KMS-11 (cell line): ENCODE data around the gene TMEM138.

Experiments
- H2AFZ ChIP-seq: fragments of 200-600 bp; sonication (generic); 2 replicates; pipeline ENCODE4 v1.6.1; 2016; ENCODE audit warnings: antibody characterized with exemption, mixed run types, low read depth
- H3K27ac ChIP-seq: fragments of 200-600 bp; sonication (generic); 2 replicates; pipeline ENCODE4 v1.6.1; 2016; ENCODE audit warnings: mild to moderate bottlenecking, mixed run types
- H3K27me3 ChIP-seq: fragments of 200-600 bp; sonication (generic); 2 replicates; pipeline ENCODE4 v1.6.1; 2017; ENCODE audit warnings: mild to moderate bottlenecking, low read depth, mixed run types, moderate library complexity; ENCODE audit not compliant: insufficient read depth
- H3K36me3 ChIP-seq: fragments of 200-600 bp; sonication (generic); 2 replicates; pipeline ENCODE4 v1.6.1; 2017; ENCODE audit warnings: mild to moderate bottlenecking, mixed run types; ENCODE audit not compliant: insufficient read depth
- H3K4me1 ChIP-seq: fragments of 200-600 bp; sonication (generic); 2 replicates; pipeline ENCODE4 v1.6.1; 2016; ENCODE audit warnings: mild to moderate bottlenecking, low read depth, mixed run types; ENCODE audit not compliant: poor library complexity, severe bottlenecking
- H3K4me2 ChIP-seq: fragments of 200-600 bp; sonication (generic); 2 replicates; pipeline ENCODE4 v1.7.0; 2016; ENCODE audit warnings: mild to moderate bottlenecking, mixed run types
- H3K4me3 ChIP-seq: fragments of 200-600 bp; sonication (generic); IDR thresholded peaks from 2 replicates; pipeline ENCODE4 v1.6.1; 2017; ENCODE audit warnings: low read depth, low read length, mixed read lengths; ENCODE audit not compliant: insufficient read depth
- H3K79me2 ChIP-seq: fragments of 200-600 bp; sonication (generic); 2 replicates; pipeline ENCODE4 v1.6.1; 2016; ENCODE audit warnings: low read depth, mixed run types; ENCODE audit not compliant: insufficient read depth
- H3K9ac ChIP-seq: fragments of 200-600 bp; sonication (generic); 2 replicates; pipeline ENCODE4 v1.6.1; 2016; ENCODE audit warnings: mild to moderate bottlenecking, mixed run types
- H4K20me1 ChIP-seq: fragments of 200-600 bp; sonication (generic); 2 replicates; pipeline ENCODE4 v1.6.1; 2016; ENCODE audit warnings: mild to moderate bottlenecking, mixed run types; ENCODE audit not compliant: insufficient read depth
- CTCF ChIP-seq: fragments of 200-600 bp; sonication (generic); conservative IDR thresholded peaks from 2 replicates; pipeline ENCODE4 v1.6.1; 2017; ENCODE audit warnings: low read depth, mild to moderate bottlenecking, antibody characterized with exemption, low read length, moderate library complexity, mixed read lengths

TMEM138 gene

DNA sequence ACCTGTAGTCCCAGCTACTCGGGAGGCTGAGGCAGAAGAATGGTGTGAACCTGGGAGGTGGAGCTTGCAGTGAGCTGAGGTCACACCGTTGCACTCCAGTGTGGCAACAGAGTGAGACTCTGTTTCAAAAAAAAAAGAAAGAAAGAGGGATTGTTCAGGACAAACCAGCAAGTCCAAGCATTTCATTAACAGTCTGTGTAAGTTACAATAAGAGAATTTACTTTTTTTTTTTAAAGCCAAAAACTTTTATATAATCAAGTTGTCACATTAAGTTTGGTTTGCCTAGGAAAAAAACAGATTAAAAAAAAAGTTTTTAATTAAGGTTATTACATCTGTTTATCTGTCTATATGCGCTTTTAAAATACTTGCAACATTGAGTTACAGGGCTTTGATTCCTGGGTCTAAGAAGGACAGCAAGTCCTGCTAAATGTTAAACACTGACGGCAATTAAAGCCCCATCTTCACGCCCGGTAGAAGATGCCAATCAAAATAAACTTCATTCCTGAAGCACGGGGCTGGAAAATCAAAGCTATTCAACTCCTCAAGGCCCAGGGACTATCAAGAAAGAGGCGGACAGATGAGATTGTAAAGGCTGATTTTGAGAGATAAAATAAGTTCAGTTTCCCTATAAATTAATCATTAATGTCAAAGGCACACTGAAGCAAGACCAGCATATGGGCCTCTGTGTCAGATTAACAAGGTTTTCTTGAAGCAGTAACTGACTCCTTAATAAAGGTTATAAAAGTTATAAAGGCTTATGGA lies 10.7 kb downstream of the TMEM138 start:
- H3K27ac ChIP-seq: no peak overlapping the region
- H3K4me2 ChIP-seq: no peak overlapping the region
- H3K36me3 ChIP-seq: peaks cover 4% of the 10 kb centered on the region; the same call in 1 of the 2 replicates
- H3K4me3 ChIP-seq: no peak overlapping the region
- H3K4me1 ChIP-seq: peaks cover 55% of the 10 kb centered on the region
- H2AFZ ChIP-seq: no peak overlapping the region
- no peak overlapping the region for H3K9ac ChIP-seq
- no peaks in the 10 kb centered on the region for H3K27me3 ChIP-seq
- H4K20me1 ChIP-seq: no peaks in the 10 kb centered on the region
- H3K79me2 ChIP-seq: no peaks in the 10 kb centered on the region
- no peak for TF ChIP-seq CTCF

GRCh38 chr11:61375761-61376108 lies 13.6 kb downstream of the TMEM138 start:
- Histone ChIP-seq H3K4me1 (peaks cover 28% of the 10 kb centered on the region), H3K27ac (no peak overlapping the region), H2AFZ (no peak overlapping the region), H4K20me1 (no peaks in the 10 kb centered on the region), H3K79me2 (no peaks in the 10 kb centered on the region), H3K9ac (no peak overlapping the region), H3K4me2 (no peak overlapping the region), H3K36me3 (no peaks in the 10 kb centered on the region), H3K27me3 (no peaks in the 10 kb centered on the region), H3K4me3 (no peak overlapping the region)
- no peak for TF ChIP-seq CTCF

DNA sequence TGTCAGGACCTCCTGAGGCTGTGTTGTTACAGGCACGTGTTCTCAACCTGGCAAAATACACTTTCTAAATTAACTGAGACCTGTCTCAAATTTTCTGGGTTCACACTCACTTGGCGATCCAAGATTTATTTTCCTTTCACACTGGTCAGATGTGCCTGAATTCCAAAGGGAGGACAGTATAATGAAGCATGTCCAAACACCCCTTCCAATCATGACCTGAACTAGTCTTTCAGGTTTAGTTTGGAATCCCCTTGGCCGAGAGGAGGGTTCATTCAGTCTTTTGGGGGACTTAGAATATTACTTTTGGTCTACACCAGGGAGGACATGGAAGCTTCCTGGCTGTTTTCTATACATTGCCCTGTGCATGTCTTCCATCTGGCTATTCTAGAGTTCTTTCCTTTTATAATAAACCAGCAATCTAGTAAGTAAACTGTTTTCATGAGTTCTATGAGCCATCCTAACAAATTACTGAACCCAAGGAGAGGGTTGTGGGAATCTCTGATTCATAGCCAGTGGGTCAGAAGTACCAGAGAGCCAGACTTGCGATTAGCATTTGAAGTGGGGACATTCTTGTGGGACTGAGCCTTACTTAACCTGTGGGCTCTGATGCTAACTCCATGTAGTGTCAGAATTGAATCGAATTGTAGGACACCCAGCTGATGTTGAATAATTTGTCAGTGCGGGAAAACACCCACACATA lies 15.4 kb downstream of the TMEM138 start:
- Histone ChIP-seq H3K9ac (no peak overlapping the region), H3K27ac (no peak overlapping the region), H3K36me3 (no peaks in the 10 kb centered on the region), H3K27me3 (no peaks in the 10 kb centered on the region), H3K4me1 (peaks cover 20% of the 10 kb centered on the region), H3K4me3 (no peak overlapping the region), H4K20me1 (no peaks in the 10 kb centered on the region), H2AFZ (no peak overlapping the region), H3K79me2 (no peaks in the 10 kb centered on the region), H3K4me2 (no peak overlapping the region)
- no peak for TF ChIP-seq CTCF

- Histone ChIP-seq H3K9ac (no peak overlapping the region), H4K20me1 (no peaks in the 10 kb centered on the region), H2AFZ (no peak overlapping the region), H3K27me3 (no peaks in the 10 kb centered on the region), H3K4me2 (no peak overlapping the region), H3K4me3 (no peak overlapping the region), H3K4me1 (peaks cover 27% of the 10 kb centered on the region), H3K36me3 (no peaks in the 10 kb centered on the region), H3K27ac (no peak overlapping the region), H3K79me2 (no peaks in the 10 kb centered on the region)
- no peak for TF ChIP-seq CTCF
These were observed 16.6 kb downstream of the TMEM138 start for GRCh38 chr11:61378713-61379313.
